Effector memory CD8-positive, alpha-beta T cell (primary cell): ENCODE measurements around the gene PDE3B.
"Not testable (repeated sequence)": the region's sequence is repeated elsewhere in the genome, so short reads cannot be mapped to it uniquely, and the experiment has no call there.

Experiments used
- ATAC-seq: fragments of 150-1000 bp; cut with Tn5 transposase; replicated peaks from 2 replicates; pipeline ENCODE4 v1.10.0; 2021; ENCODE audit warnings: mild to moderate bottlenecking, moderate library complexity
- DNase-seq, 3 experiments: peaks; one replicate each; pipeline ENCODE4 v3.0.0; 2021
- H3K27ac Mint-ChIP-seq, 2 donors: one replicate each; pipeline ENCODE4 v1.8.0; 2022; ENCODE audit warnings: mild to moderate bottlenecking in 2 of 2, mixed read lengths in 2 of 2, moderate library complexity in 2 of 2
- H3K27me3 Mint-ChIP-seq, 2 donors: one replicate each; pipeline ENCODE4 v1.8.0; 2022; ENCODE audit warnings: mixed read lengths in 2 of 2
- H3K36me3 Mint-ChIP-seq: one replicate; pipeline ENCODE4 v1.8.0; 2022; ENCODE audit warnings: mild to moderate bottlenecking, moderate library complexity, mixed read lengths; ENCODE audit not compliant: insufficient read depth
- H3K4me1 Mint-ChIP-seq, 2 donors: one replicate each; pipeline ENCODE4 v1.8.0; 2022; ENCODE audit warnings: low read depth in 2 of 2, mixed read lengths in 2 of 2
- H3K4me3 Mint-ChIP-seq, 2 donors: one replicate each; pipeline ENCODE4 v1.8.0; 2022; ENCODE audit warnings: mild to moderate bottlenecking in 2 of 2, mixed read lengths in 2 of 2, moderate library complexity in 2 of 2
- H3K9me3 Mint-ChIP-seq, 2 donors: one replicate each; pipeline ENCODE4 v1.8.0; 2022; ENCODE audit warnings: mixed read lengths in 2 of 2

PDE3B gene

GRCh38 chr11:14826600-14826999 lies 183.0 kb downstream of the PDE3B start:
- Mint-ChIP-seq H3K36me3 (peaks cover 8% of the 10 kb centered on the region), H3K4me3 (no peak overlapping the region), H3K4me1 (peaks cover 0 to 2% of the 10 kb centered on the region in 2 donors), H3K27me3 (no peaks in the 10 kb centered on the region), H3K27ac (peak overlapping the region in 1 of 2 donors; percentile 71), H3K9me3 (peaks cover 7 to 15% of the 10 kb centered on the region in 2 donors)
- DNase-seq, result no peak
- no peak for ATAC-seq

GRCh38 chr11:14835496-14836492 lies 192.2 kb downstream of the PDE3B start:
- no peaks in the 10 kb centered on the region for H3K27me3 Mint-ChIP-seq
- H3K4me1 Mint-ChIP-seq, result no peaks in the 10 kb centered on the region
- H3K4me3 Mint-ChIP-seq, result no peak overlapping the region
- peaks cover 26% of the 10 kb centered on the region for H3K36me3 Mint-ChIP-seq
- peak overlapping the region in 1 of 2 donors; percentile 35 for H3K27ac Mint-ChIP-seq
- DNase-seq (no peak), ATAC-seq (no peak)
- no peaks in the 10 kb centered on the region for H3K9me3 Mint-ChIP-seq

GRCh38 chr11:14842002-14842401 lies 198.4 kb downstream of the PDE3B start:
- Mint-ChIP-seq H3K27ac (no peak overlapping the region), H3K4me1 (no peaks in the 10 kb centered on the region), H3K36me3 (peaks cover 27% of the 10 kb centered on the region), H3K4me3 (no peak overlapping the region), H3K27me3 (no peaks in the 10 kb centered on the region), H3K9me3 (no peaks in the 10 kb centered on the region)
- DNase-seq, result no peak
- ATAC-seq, result no peak

GRCh38 chr11:14852571-14853177 lies 209.1 kb downstream of the PDE3B start:
- DNase-seq (no peak), ATAC-seq (no peak)
- Mint-ChIP-seq H3K27me3 (no peaks in the 10 kb centered on the region), H3K4me3 (no peak overlapping the region), H3K9me3 (no peaks in the 10 kb centered on the region), H3K4me1 (peaks cover 7 to 13% of the 10 kb centered on the region in 2 donors), H3K36me3 (peaks cover 16% of the 10 kb centered on the region), H3K27ac (peak overlapping the region; percentile 6 to 59)

- peak overlapping the region; percentile 6 to 70 for H3K27ac Mint-ChIP-seq
- no peaks in the 10 kb centered on the region for H3K27me3 Mint-ChIP-seq
- ATAC-seq (no peak), DNase-seq (no peak)
- H3K9me3 Mint-ChIP-seq, result no peaks in the 10 kb centered on the region
- peaks cover 7 to 13% of the 10 kb centered on the region in 2 donors for H3K4me1 Mint-ChIP-seq
- H3K36me3 Mint-ChIP-seq, result peaks cover 16% of the 10 kb centered on the region
- no peak overlapping the region for H3K4me3 Mint-ChIP-seq
These were observed 210.5 kb downstream of the PDE3B start for GRCh38 chr11:14854057-14854456.

- no peak for ATAC-seq
- no peak for DNase-seq
- Mint-ChIP-seq H3K36me3 (peaks cover 17% of the 10 kb centered on the region), H3K27ac (peak overlapping the region in 1 of 2 donors; percentile 5), H3K9me3 (no peaks in the 10 kb centered on the region), H3K4me3 (no peak overlapping the region), H3K4me1 (peaks cover 6 to 13% of the 10 kb centered on the region in 2 donors), H3K27me3 (no peaks in the 10 kb centered on the region)
These were observed 212.3 kb downstream of the PDE3B start for GRCh38 chr11:14855890-14856289.

GRCh38 chr11:14857621-14858020 lies 214.0 kb downstream of the PDE3B start:
- Mint-ChIP-seq H3K36me3 (peaks cover 26% of the 10 kb centered on the region), H3K9me3 (no peaks in the 10 kb centered on the region), H3K4me3 (no peak overlapping the region), H3K4me1 (peaks cover 0 to 8% of the 10 kb centered on the region in 2 donors), H3K27ac (peak overlapping the region in 1 of 2 donors; percentile 66), H3K27me3 (no peaks in the 10 kb centered on the region)
- ATAC-seq (no peak), DNase-seq (no peak)

GRCh38 chr11:14858404-14858803 lies 214.8 kb downstream of the PDE3B start:
- Mint-ChIP-seq H3K27ac (no peak overlapping the region), H3K27me3 (no peaks in the 10 kb centered on the region), H3K4me1 (peaks cover 0 to 8% of the 10 kb centered on the region in 2 donors), H3K36me3 (peaks cover 34% of the 10 kb centered on the region), H3K4me3 (no peak overlapping the region), H3K9me3 (no peaks in the 10 kb centered on the region)
- DNase-seq (no peak), ATAC-seq (no peak)

- H3K4me3 Mint-ChIP-seq, result no peak overlapping the region
- H3K36me3 Mint-ChIP-seq, result peaks cover 40% of the 10 kb centered on the region
- peaks cover 0 to 8% of the 10 kb centered on the region in 2 donors for H3K4me1 Mint-ChIP-seq
- no peak for ATAC-seq
- no peaks in the 10 kb centered on the region for H3K9me3 Mint-ChIP-seq
- no peak overlapping the region for H3K27ac Mint-ChIP-seq
- H3K27me3 Mint-ChIP-seq, result no peaks in the 10 kb centered on the region
- DNase-seq, result no peak
These were observed 216.9 kb downstream of the PDE3B start for GRCh38 chr11:14860511-14860910.

- Mint-ChIP-seq H3K9me3 (no peaks in the 10 kb centered on the region), H3K36me3 (peaks cover 34% of the 10 kb centered on the region), H3K27me3 (no peaks in the 10 kb centered on the region), H3K4me1 (peaks cover 0 to 8% of the 10 kb centered on the region in 2 donors), H3K27ac (no peak overlapping the region), H3K4me3 (no peak overlapping the region)
- ATAC-seq, result no peak
- DNase-seq, result no peak
These were observed 218.1 kb downstream of the PDE3B start for GRCh38 chr11:14861680-14862079.

- H3K4me1 Mint-ChIP-seq, H3K4me3 Mint-ChIP-seq, H3K9me3 Mint-ChIP-seq, H3K27ac Mint-ChIP-seq, ATAC-seq, H3K27me3 Mint-ChIP-seq, DNase-seq: not testable (repeated sequence)
- peaks cover 34% of the 10 kb centered on the region for H3K36me3 Mint-ChIP-seq
These were observed 220.2 kb downstream of the PDE3B start for GRCh38 chr11:14863775-14864174.

GRCh38 chr11:14872032-14872431 lies 228.4 kb downstream of the PDE3B start:
- peaks cover 31% of the 10 kb centered on the region for H3K36me3 Mint-ChIP-seq
- H3K9me3 Mint-ChIP-seq, result no peaks in the 10 kb centered on the region
- no peak overlapping the region for H3K27ac Mint-ChIP-seq
- no peaks in the 10 kb centered on the region for H3K27me3 Mint-ChIP-seq
- DNase-seq (no peak), ATAC-seq (no peak)
- H3K4me3 Mint-ChIP-seq, result no peak overlapping the region
- H3K4me1 Mint-ChIP-seq, result peaks cover 0 to 7% of the 10 kb centered on the region in 2 donors

- H3K27ac Mint-ChIP-seq, result no peak overlapping the region
- H3K27me3 Mint-ChIP-seq, result no peaks in the 10 kb centered on the region
- no peaks in the 10 kb centered on the region for H3K9me3 Mint-ChIP-seq
- DNase-seq, result no peak
- H3K4me3 Mint-ChIP-seq, result no peak overlapping the region
- H3K4me1 Mint-ChIP-seq, result peaks cover 0 to 7% of the 10 kb centered on the region in 2 donors
- ATAC-seq, result no peak
- H3K36me3 Mint-ChIP-seq, result peaks cover 36% of the 10 kb centered on the region
These were observed 230.0 kb downstream of the PDE3B start for GRCh38 chr11:14873632-14874031.

- H3K4me3 Mint-ChIP-seq, result no peak overlapping the region
- peak overlapping the region in 1 of 2 donors; percentile 2 for H3K27ac Mint-ChIP-seq
- peaks cover 40% of the 10 kb centered on the region for H3K36me3 Mint-ChIP-seq
- H3K4me1 Mint-ChIP-seq, result peaks cover 0 to 7% of the 10 kb centered on the region in 2 donors
- ATAC-seq (no peak), DNase-seq (no peak)
- H3K27me3 Mint-ChIP-seq, result no peaks in the 10 kb centered on the region
- H3K9me3 Mint-ChIP-seq, result no peaks in the 10 kb centered on the region
These were observed 231.6 kb downstream of the PDE3B start for GRCh38 chr11:14875163-14875562.
